Astrocyte (in vitro differentiated cells and primary cell): ENCODE measurements around the gene CCDC40.

Experiments
- CTCF ChIP-seq: IDR thresholded peaks from 2 replicates; pipeline ENCODE4 v1.5.1; 2011; ENCODE audit warnings: low read depth, mild to moderate bottlenecking, inconsistent platforms, low read length, moderate library complexity; ENCODE audit not compliant: insufficient read depth
- EZH2 ChIP-seq: IDR thresholded peaks from 2 replicates; pipeline ENCODE4 v1.6.1; 2012; ENCODE audit warnings: mild to moderate bottlenecking, low read length, inconsistent platforms; ENCODE audit not compliant: insufficient read depth

GRCh38 chr17:80091376-80091775, 54.9 kb downstream of the CCDC40 start:
- TF ChIP-seq CTCF: no peak
- TF ChIP-seq EZH2: no peak
